ENCODE measurements around the gene CSH1.
"Not testable (repeated sequence)": the region's sequence is repeated elsewhere in the genome, so short reads cannot be mapped to it uniquely, and the experiment has no call there.

The CSH1 gene

GRCh38 chr17:63880706-63881105 lies 15.7 kb downstream of the CSH1 start:
- DNase-seq (ENCODE audit: extremely low spot score): no peak
- ChIA-PET CTCF (interaction anchor here (1.1 to 1.5 kb wide), 2 partner anchors 15 to 179 kb away, joined by 3 to 7 read pairs; no protein-coding TSS in a partner anchor), POLR2A (no interaction called here)
- TF ChIP-seq FOXM1 (IDR thresholded peaks at IDR 0.05; ENCODE audit: borderline replicate concordance) (no peak), SP1 (IDR thresholded peaks at IDR 0.05) (no peak), BHLHE40 (IDR thresholded peaks at IDR 0.05; ENCODE audit: borderline replicate concordance) (no peak), L3MBTL2 (conservative IDR thresholded peaks at IDR 0.05) (no peak), ARNT (IDR thresholded peaks at IDR 0.05) (no peak)

- POLR2A ChIA-PET; DNase-seq (ENCODE audit: extremely low spot score): not testable (repeated sequence)
- CTCF ChIA-PET: interaction anchor here (0.7 kb wide), 1 partner anchor 50 kb away, joined by 3 read pairs; no protein-coding TSS in a partner anchor
These were observed 18.0 kb downstream of the CSH1 start for GRCh38 chr17:63878413-63878812.

GRCh38 chr17:63874693-63875092 lies 21.7 kb downstream of the CSH1 start:
- DNase-seq (ENCODE audit: extremely low spot score); POLR2A ChIA-PET; CTCF ChIA-PET: not testable (repeated sequence)

- POLR2A ChIA-PET; DNase-seq (ENCODE audit: extremely low spot score); CTCF ChIA-PET: not testable (repeated sequence)
These were observed 22.2 kb downstream of the CSH1 start for GRCh38 chr17:63874061-63874626.

- POLR2A ChIA-PET; CTCF ChIA-PET; DNase-seq (ENCODE audit: extremely low spot score): not testable (repeated sequence)
These were observed 22.8 kb downstream of the CSH1 start, which contains the start of gene CSH2 for GRCh38 chr17:63873577-63873976. Gene CSH2 (minus strand): TSS chr17:63873677. CDS start chr17:63873614, 63 bp downstream.

- POLR2A ChIA-PET; CTCF ChIA-PET; DNase-seq (ENCODE audit: extremely low spot score): not testable (repeated sequence)
These were observed 24.6 kb downstream of the CSH1 start for GRCh38 chr17:63871646-63872365.

GRCh38 chr17:63870292-63870665 lies 26.1 kb downstream of the CSH1 start:
- DNase-seq (ENCODE audit: extremely low spot score); POLR2A ChIA-PET: not testable (repeated sequence)
- CTCF ChIA-PET: interaction anchor here (0.8 kb wide), 1 partner anchor 11 kb away, joined by 3 read pairs; the partner anchor contains the start of gene GH2

GRCh38 chr17:63869491-63870291 lies 26.7 kb downstream of the CSH1 start:
- CTCF ChIA-PET: interaction anchor here (0.8 kb wide), 1 partner anchor 12 kb away, joined by 3 read pairs; the partner anchor contains the start of gene GH2
- POLR2A ChIA-PET; DNase-seq (ENCODE audit: extremely low spot score): not testable (repeated sequence)

- DNase-seq (ENCODE audit: extremely low spot score): not testable (repeated sequence)
- ChIA-PET POLR2A (interaction anchor here (1.8 kb wide), 1 partner anchor 23 kb away, joined by 8 read pairs; the partner anchor contains the start of gene SMARCD2), CTCF (interaction anchor here (0.8 to 1.3 kb wide), 4 partner anchors 20 to 131 kb away, joined by 3 to 5 read pairs (median 4); no protein-coding TSS in a partner anchor)
These were observed 29.7 kb downstream of the CSH1 start for GRCh38 chr17:63866625-63867024.

- TF ChIP-seq BHLHE40 (IDR thresholded peaks at IDR 0.05; ENCODE audit: borderline replicate concordance): no peak
- no peak for TF ChIP-seq NFRKB (IDR thresholded peaks at IDR 0.05)
- no peak for TF ChIP-seq ELF4 (IDR thresholded peaks at IDR 0.05)
- TF ChIP-seq PKNOX1 (IDR thresholded peaks at IDR 0.05): no peak
- TF ChIP-seq SP1 (IDR thresholded peaks at IDR 0.05): no peak
- no peak for TF ChIP-seq LEF1 (IDR thresholded peaks at IDR 0.05; ENCODE audit: borderline replicate concordance)
- TF ChIP-seq ZNF384 (IDR thresholded peaks at IDR 0.05): no peak
- no peak for TF ChIP-seq FOXM1 (IDR thresholded peaks at IDR 0.05; ENCODE audit: borderline replicate concordance)
- no peak for TF ChIP-seq SUZ12 (IDR thresholded peaks at IDR 0.05)
- TF ChIP-seq HDGF (IDR thresholded peaks at IDR 0.05; ENCODE audit: borderline replicate concordance): no peak
- no peak for TF ChIP-seq ARNT (IDR thresholded peaks at IDR 0.05)
- no peak for TF ChIP-seq FOXA1 (IDR thresholded peaks at IDR 0.05)
- no peak for TF ChIP-seq CTBP1 (IDR thresholded peaks at IDR 0.05; ENCODE audit: borderline replicate concordance)
- TF ChIP-seq TARDBP (IDR thresholded peaks at IDR 0.05): no peak
- no peak for TF ChIP-seq FOXK2 (IDR thresholded peaks at IDR 0.05)
- TF ChIP-seq L3MBTL2 (conservative IDR thresholded peaks at IDR 0.05): no peak
- ChIA-PET POLR2A (interaction anchor here (1.1 to 1.8 kb wide), 2 partner anchors 86 to 117 kb away, joined by 3 to 6 read pairs; partner anchors contain the start of genes CCDC47 and DDX42), CTCF (interaction anchor here (0.9 to 1.4 kb wide), 2 partner anchors 12 to 87 kb away, joined by 3 read pairs; no protein-coding TSS in a partner anchor)
- no peak for DNase-seq (ENCODE audit: extremely low spot score)
These were observed 37.1 kb downstream of the CSH1 start for GRCh38 chr17:63859257-63859656.

- CTCF ChIA-PET: interaction anchor here (0.7 to 1.4 kb wide), 4 partner anchors 9 to 340 kb away, joined by 3 to 4 read pairs (median 4); no protein-coding TSS in a partner anchor
- POLR2A ChIA-PET; DNase-seq (ENCODE audit: extremely low spot score): not testable (repeated sequence)
These were observed 39.9 kb downstream of the CSH1 start for GRCh38 chr17:63856425-63856824.
